ENCODE data around the gene SIX1.

Gene SIX1

DNA sequence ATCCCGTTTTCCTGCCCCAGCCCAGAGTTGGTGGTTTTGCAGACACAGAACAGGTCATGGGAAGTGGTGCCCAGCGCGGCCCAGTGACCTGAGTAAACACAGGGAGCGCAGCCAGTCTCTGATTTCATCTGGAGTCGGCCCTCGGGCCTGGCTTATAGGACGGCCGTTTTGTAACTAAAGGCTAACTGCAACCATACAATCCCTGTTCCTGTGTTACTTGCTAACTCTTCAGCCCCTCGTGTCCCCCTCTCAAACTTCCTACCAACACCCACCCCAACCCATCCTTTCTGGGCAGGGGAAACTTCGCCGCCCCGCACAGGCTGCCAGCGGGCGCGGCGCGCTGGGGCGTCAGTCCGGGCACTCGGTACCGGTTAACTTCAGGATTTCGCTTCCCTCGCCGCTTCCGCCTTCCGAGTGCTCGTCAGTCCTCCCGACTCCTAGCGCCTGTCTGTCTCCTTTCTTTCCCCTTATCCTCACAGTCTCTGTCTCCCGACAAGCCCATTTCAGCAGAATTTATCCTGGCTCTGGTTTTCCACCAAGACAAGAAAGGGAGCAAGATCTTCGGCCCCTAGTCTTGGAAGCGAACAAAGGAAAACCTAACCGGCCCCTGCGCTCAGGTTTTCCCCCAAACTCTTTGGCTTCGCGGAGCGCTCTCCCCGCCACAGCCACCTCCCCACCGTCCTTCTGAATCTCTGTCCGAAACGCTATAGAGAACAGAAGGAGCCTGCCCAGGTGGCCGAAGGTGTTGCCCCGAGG lies 2.0 kb downstream of the SIX1 start (continued):
- TF ChIP-seq, protein P1, sequence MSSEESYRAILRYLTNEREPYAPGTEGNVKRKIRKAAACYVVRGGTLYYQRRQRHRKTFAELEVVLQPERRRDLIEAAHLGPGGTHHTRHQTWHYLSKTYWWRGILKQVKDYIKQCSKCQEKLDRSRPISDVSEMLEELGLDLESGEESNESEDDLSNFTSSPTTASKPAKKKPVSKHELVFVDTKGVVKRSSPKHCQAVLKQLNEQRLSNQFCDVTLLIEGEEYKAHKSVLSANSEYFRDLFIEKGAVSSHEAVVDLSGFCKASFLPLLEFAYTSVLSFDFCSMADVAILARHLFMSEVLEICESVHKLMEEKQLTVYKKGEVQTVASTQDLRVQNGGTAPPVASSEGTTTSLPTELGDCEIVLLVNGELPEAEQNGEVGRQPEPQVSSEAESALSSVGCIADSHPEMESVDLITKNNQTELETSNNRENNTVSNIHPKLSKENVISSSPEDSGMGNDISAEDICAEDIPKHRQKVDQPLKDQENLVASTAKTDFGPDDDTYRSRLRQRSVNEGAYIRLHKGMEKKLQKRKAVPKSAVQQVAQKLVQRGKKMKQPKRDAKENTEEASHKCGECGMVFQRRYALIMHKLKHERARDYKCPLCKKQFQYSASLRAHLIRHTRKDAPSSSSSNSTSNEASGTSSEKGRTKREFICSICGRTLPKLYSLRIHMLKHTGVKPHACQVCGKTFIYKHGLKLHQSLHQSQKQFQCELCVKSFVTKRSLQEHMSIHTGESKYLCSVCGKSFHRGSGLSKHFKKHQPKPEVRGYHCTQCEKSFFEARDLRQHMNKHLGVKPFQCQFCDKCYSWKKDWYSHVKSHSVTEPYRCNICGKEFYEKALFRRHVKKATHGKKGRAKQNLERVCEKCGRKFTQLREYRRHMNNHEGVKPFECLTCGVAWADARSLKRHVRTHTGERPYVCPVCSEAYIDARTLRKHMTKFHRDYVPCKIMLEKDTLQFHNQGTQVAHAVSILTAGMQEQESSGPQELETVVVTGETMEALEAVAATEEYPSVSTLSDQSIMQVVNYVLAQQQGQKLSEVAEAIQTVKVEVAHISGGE (tag by site-specific recombination; conservative IDR thresholded peaks at IDR 0.05; ENCODE audit: low read depth), result peak; percentile 91
- TF ChIP-seq, protein P2, sequence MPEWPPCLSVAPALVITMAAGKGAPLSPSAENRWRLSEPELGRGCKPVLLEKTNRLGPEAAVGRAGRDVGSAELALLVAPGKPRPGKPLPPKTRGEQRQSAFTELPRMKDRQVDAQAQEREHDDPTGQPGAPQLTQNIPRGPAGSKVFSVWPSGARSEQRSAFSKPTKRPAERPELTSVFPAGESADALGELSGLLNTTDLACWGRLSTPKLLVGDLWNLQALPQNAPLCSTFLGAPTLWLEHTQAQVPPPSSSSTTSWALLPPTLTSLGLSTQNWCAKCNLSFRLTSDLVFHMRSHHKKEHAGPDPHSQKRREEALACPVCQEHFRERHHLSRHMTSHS (tag by site-specific recombination; IDR thresholded peaks at IDR 0.05), result no peak
- TF ChIP-seq ZBTB20 (tag by site-specific recombination; IDR thresholded peaks at IDR 0.05) (peak; percentile 68), ZNF24 (tag by site-specific recombination; IDR thresholded peaks at IDR 0.05) (no peak)

DNA sequence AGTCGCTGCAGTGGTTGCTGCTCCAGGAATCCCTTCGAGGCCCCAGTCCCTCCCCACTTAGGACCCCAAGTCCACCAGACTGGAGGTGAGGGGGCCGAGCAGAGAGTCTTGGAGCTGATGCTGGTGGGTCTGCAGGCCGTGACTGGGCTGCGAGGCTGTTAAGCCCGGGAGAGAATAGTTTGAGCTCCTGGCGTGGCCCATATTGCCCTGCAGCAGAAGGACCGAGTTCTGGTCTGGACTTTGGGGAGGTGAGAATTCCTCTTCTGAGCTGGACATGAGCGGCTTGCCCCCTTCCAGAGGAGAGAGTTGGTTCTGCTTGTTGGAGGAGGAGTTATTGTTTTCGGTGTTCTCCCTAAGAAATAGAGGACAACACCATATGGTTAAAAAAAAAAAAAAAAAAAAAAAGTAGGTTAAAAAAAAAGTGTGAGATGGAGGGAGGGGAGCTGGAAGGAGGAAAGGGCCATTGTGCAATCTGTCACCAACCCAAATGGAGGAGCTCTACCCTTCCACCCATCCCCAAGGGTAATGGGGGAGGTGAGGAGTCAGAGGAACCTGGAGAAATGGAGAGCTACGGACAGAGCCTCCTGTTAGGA lies 3.0 kb downstream of the SIX1 start:
- POLR2A ChIA-PET, result interaction anchor here (0.6 to 0.9 kb wide), 5 partner anchors 28 to 334 kb away, joined by 3 to 6 read pairs (median 5); partner anchors contain the start of genes SIX4, SLC38A6 and TRMT5
- peak overlapping the region; percentile 42; the same call in 1 of the 2 replicates for H3K27ac ChIP-seq (ENCODE audit: extremely low read depth, low read depth, low read length)
- TF ChIP-seq, protein P3, sequence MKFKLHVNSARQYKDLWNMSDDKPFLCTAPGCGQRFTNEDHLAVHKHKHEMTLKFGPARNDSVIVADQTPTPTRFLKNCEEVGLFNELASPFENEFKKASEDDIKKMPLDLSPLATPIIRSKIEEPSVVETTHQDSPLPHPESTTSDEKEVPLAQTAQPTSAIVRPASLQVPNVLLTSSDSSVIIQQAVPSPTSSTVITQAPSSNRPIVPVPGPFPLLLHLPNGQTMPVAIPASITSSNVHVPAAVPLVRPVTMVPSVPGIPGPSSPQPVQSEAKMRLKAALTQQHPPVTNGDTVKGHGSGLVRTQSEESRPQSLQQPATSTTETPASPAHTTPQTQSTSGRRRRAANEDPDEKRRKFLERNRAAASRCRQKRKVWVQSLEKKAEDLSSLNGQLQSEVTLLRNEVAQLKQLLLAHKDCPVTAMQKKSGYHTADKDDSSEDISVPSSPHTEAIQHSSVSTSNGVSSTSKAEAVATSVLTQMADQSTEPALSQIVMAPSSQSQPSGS (tag by site-specific recombination; IDR thresholded peaks at IDR 0.05; ENCODE audit: low read depth), result no peak
- TF ChIP-seq KLF1 (tag by site-specific recombination; IDR thresholded peaks at IDR 0.05) (no peak), ZNF600 (tag by site-specific recombination; IDR thresholded peaks at IDR 0.05) (peak; percentile 81), ZNF585B (tag by site-specific recombination; IDR thresholded peaks at IDR 0.05) (no peak), ZEB2 (tag by site-specific recombination; IDR thresholded peaks at IDR 0.05) (no peak), ZNF610 (tag by site-specific recombination; IDR thresholded peaks at IDR 0.05; ENCODE audit: borderline replicate concordance) (0 out of 2 replicates have a peak, but pooled peaks have one; percentile 30), ZNF48 (tag by site-specific recombination; IDR thresholded peaks at IDR 0.05) (no peak), ZNF529 (tag by site-specific recombination; IDR thresholded peaks at IDR 0.05; ENCODE audit: insufficient replicate concordance) (no peak), ZNF660 (tag by site-specific recombination; IDR thresholded peaks at IDR 0.05) (no peak), SALL2 (tag by site-specific recombination; IDR thresholded peaks at IDR 0.05; ENCODE audit: borderline replicate concordance) (no peak), OSR2 (tag by site-specific recombination; IDR thresholded peaks at IDR 0.05) (no peak), ZNF664 (tag by site-specific recombination; IDR thresholded peaks at IDR 0.05) (no peak), REPIN1 (tag by site-specific recombination; IDR thresholded peaks at IDR 0.05; ENCODE audit: low read depth) (no peak), ZNF510 (tag by site-specific recombination; IDR thresholded peaks at IDR 0.05; ENCODE audit: insufficient replicate concordance) (no peak), ZNF629 (tag by site-specific recombination; IDR thresholded peaks at IDR 0.05) (no peak), ZNF560 (tag by site-specific recombination; IDR thresholded peaks at IDR 0.05; ENCODE audit: borderline replicate concordance) (no peak)
- TF ChIP-seq, protein P1 (tag by site-specific recombination; conservative IDR thresholded peaks at IDR 0.05; ENCODE audit: low read depth), result no peak
- TF ChIP-seq, protein P4, sequence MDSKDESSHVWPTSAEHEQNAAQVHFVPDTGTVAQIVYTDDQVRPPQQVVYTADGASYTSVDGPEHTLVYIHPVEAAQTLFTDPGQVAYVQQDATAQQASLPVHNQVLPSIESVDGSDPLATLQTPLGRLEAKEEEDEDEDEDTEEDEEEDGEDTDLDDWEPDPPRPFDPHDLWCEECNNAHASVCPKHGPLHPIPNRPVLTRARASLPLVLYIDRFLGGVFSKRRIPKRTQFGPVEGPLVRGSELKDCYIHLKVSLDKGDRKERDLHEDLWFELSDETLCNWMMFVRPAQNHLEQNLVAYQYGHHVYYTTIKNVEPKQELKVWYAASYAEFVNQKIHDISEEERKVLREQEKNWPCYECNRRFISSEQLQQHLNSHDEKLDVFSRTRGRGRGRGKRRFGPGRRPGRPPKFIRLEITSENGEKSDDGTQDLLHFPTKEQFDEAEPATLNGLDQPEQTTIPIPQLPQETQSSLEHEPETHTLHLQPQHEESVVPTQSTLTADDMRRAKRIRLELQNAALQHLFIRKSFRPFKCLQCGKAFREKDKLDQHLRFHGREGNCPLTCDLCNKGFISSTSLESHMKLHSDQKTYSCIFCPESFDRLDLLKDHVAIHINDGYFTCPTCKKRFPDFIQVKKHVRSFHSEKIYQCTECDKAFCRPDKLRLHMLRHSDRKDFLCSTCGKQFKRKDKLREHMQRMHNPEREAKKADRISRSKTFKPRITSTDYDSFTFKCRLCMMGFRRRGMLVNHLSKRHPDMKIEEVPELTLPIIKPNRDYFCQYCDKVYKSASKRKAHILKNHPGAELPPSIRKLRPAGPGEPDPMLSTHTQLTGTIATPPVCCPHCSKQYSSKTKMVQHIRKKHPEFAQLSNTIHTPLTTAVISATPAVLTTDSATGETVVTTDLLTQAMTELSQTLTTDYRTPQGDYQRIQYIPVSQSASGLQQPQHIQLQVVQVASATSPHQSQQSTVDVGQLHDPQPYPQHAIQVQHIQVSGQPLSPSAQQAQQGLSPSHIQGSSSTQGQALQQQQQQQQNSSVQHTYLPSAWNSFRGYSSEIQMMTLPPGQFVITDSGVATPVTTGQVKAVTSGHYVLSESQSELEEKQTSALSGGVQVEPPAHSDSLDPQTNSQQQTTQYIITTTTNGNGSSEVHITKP (tag by site-specific recombination; IDR thresholded peaks at IDR 0.05), result peak; percentile 90

More for the DNA sequence above, 3.0 kb downstream of the SIX1 start:
- Histone ChIP-seq H3K36me3 (ENCODE audit: control insufficient read depth in 2 of 2, insufficient read depth in 1 of 2, low read length in 2 of 2) (peaks cover 13 to 46% of the 10 kb centered on the region in 2 experiments), H3K4me1 (ENCODE audit: control insufficient read depth, insufficient read depth, low read length) (peaks cover 25% of the 10 kb centered on the region), H3K4me3 (ENCODE audit: low read depth, low read length) (peak overlapping the region; percentile 72), H3K9me3 (ENCODE audit: control insufficient read depth, insufficient read depth, low read depth, low read length) (no peaks in the 10 kb centered on the region)
- CTCF ChIA-PET, result interaction anchor here (0.7 to 1.0 kb wide), 3 partner anchors 75 to 934 kb away, joined by 3 read pairs; no protein-coding TSS in a partner anchor
